GM12878 (cell line): Measurements from ENCODE around the gene DPEP1. TPM values are rescaled to one million over a fixed set of nuclear protein-coding genes. Genes with fewer than 3 reads are reported as not detected.

Experiments
- ATAC-seq: fragments of 200-7000 bp; cut with Tn5 transposase; 3 replicates; pipeline ENCODE4 v1.9.1; 2020; ENCODE audit warnings: mild to moderate bottlenecking, moderate library complexity
- BruUV-seq: library from RNA; stranded (reverse); fragments of 400-500 nt; replicated peaks from 2 replicates; lab custom pipeline; 2021; lab: Mats Ljungman, UMichigan
- CTCF ChIA-PET: fragments of 300-600 bp; sonication (Branson Sonifier 250); formaldehyde crosslinking; extraction: SDS; loops from one replicate; lab custom pipeline; 2021; ENCODE audit warnings: inconsistent platforms; lab: Yijun Ruan, JAX
- POLR2A ChIA-PET: fragments of 350-600 bp; formaldehyde crosslinking; extraction: SDS; loops from one replicate; lab custom pipeline; 2021; ENCODE audit warnings: inconsistent platforms; lab: Charles Lee
- RAD21 ChIA-PET: fragments of 300-600 bp; sonication (Branson Sonifier 250); formaldehyde crosslinking; loops from one replicate; lab custom pipeline; 2023; ENCODE audit warnings: antibody characterized with exemption; ENCODE audit not compliant: unreplicated experiment; lab: Charles Lee
- SMC1A ChIA-PET: fragments of 300-600 bp; sonication (Branson Sonifier 250); formaldehyde crosslinking; loops from one replicate; lab custom pipeline; 2023; ENCODE audit not compliant: unreplicated experiment, uncharacterized antibody; lab: Charles Lee
- DNase-seq: peaks from one replicate; pipeline ENCODE4 v3.0.0-alpha.2; 2011; ENCODE audit warnings: low read depth, low spot score
- FAIRE-seq: peaks from 3 replicates; lab custom pipeline; 2011; peaks lifted over from hg19 to GRCh38; lab: Jason Lieb, UNC
- H2AFZ ChIP-seq: 2 replicates; pipeline ENCODE4 v1.6.0; 2011; ENCODE audit warnings: low read depth, low read length, control low read depth; ENCODE audit not compliant: control insufficient read depth
- H3K27ac ChIP-seq: 2 replicates; pipeline ENCODE4 v1.5.1; 2011; ENCODE audit warnings: control low read depth; ENCODE audit not compliant: control insufficient read depth, insufficient read depth
- H3K27me3 ChIP-seq, 2 experiments: replicated peaks in 1 of 2; 2 replicates each; pipeline versions ENCODE4 v1.6.0 to v1.6.1; 2011; ENCODE audit warnings: low read length in 1 of 2; ENCODE audit not compliant: control insufficient read depth in 2 of 2, insufficient read depth in 2 of 2
- H3K36me3 ChIP-seq, 2 experiments: 2 replicates each; pipeline ENCODE4 v1.5.1; 2011; ENCODE audit warnings: low read length in 1 of 2; ENCODE audit not compliant: control insufficient read depth in 2 of 2, insufficient read depth in 2 of 2
- H3K4me1 ChIP-seq: 2 replicates; pipeline ENCODE4 v1.6.1; 2011; ENCODE audit warnings: mild to moderate bottlenecking, low read length, moderate library complexity, mixed read lengths; ENCODE audit not compliant: control insufficient read depth, insufficient read depth
- H3K4me2 ChIP-seq: 2 replicates; pipeline ENCODE4 v1.6.0; 2011; ENCODE audit warnings: control low read depth; ENCODE audit not compliant: control insufficient read depth, insufficient read depth
- H3K4me3 ChIP-seq: fragments of 200-600 bp; sonication (generic); 2 replicates; pipeline ENCODE4 v1.5.1; 2016
- H3K79me2 ChIP-seq: 2 replicates; pipeline ENCODE4 v1.6.0; 2011; ENCODE audit warnings: low read length; ENCODE audit not compliant: control insufficient read depth, insufficient read depth
- H3K9ac ChIP-seq: 2 replicates; pipeline ENCODE4 v1.8.0; 2011; ENCODE audit warnings: low read length, control low read depth, mixed read lengths; ENCODE audit not compliant: control insufficient read depth, insufficient read depth
- H3K9me3 ChIP-seq: replicated peaks from 3 replicates; pipeline ENCODE4 v1.5.1; 2011; ENCODE audit warnings: mild to moderate bottlenecking, low read length; ENCODE audit not compliant: control insufficient read depth, insufficient read depth
- H4K20me1 ChIP-seq: 2 replicates; pipeline ENCODE4 v1.6.0; 2011; ENCODE audit not compliant: control insufficient read depth, insufficient read depth
- EZH2 ChIP-seq: IDR thresholded peaks from 2 replicates; pipeline ENCODE4 v1.6.1; 2012; ENCODE audit warnings: low read depth, mild to moderate bottlenecking, control low read depth, inconsistent platforms, low read length, borderline replicate concordance; ENCODE audit not compliant: control insufficient read depth
- HDAC6 ChIP-seq: fragments of 200-600 bp; sonication (generic); IDR thresholded peaks from one replicate; pipeline ENCODE4 v1.8.0; 2017; ENCODE audit warnings: antibody characterized with exemption; ENCODE audit not compliant: unreplicated experiment
- RELB ChIP-seq: fragments of 450-650 bp; IDR thresholded peaks from 2 replicates; pipeline ENCODE4 v1.6.1; 2017; ENCODE audit warnings: low read depth, mild to moderate bottlenecking, moderate library complexity
- ZNF217 ChIP-seq: fragments of 450-650 bp; IDR thresholded peaks from 2 replicates; pipeline ENCODE4 v1.6.1; 2017; ENCODE audit warnings: antibody characterized with exemption, mild to moderate bottlenecking
- WGBS: methylation state at CpG from one replicate; pipeline ENCODE4 v1.1.6; 2016; ENCODE audit warnings: low lambda C conversion rate; ENCODE audit not compliant: insufficient replicate concordance, insufficient coverage; ENCODE audit errors: missing lambda C conversion rate; 5-methylcytosine and 5-hydroxymethylcytosine counted together
- in situ Hi-C: fragments of 300-500 bp; cut with MboI; formaldehyde crosslinking; loops from 9 replicates; pipeline ENCODE4 v1.14.3; 2018; ENCODE audit warnings: mixed read lengths
- intact Hi-C: fragments of 100-400 bp; cut with micrococcal nuclease; formaldehyde crosslinking; loops from one replicate; pipeline ENCODE4 v1.14.2; 2022; ENCODE audit not compliant: unreplicated experiment
- polyA plus RNA-seq, 11 experiments: library from polyadenylated mRNA; depleted of rRNA in 4 of 11; unstranded in 6 of 11; stranded (reverse) in 5 of 11; fragments of >200 nt; fragmentation: Nextera tagmentation in 4 of 11; fragmentation: Illumina TruSeq in 1 of 11; extraction: Ambion mirVana in 4 of 11; extraction: Trizol in 1 of 11; gene quantifications; 1 replicate in 1 of 11; 2 replicates in 10 of 11; pipeline versions ENCODE4 v1.2.1 to v1.2.3, GENCODE V29; 2011 to 2016; ENCODE audit warnings: inconsistent platforms in 2 of 11, missing spikeins in 2 of 11, low read depth in 1 of 11
- total RNA-seq, 4 experiments: library from RNA; depleted of rRNA in 3 of 4; stranded (reverse); fragments of >200 nt in 3 of 4; fragmentation: Illumina TruSeq in 1 of 4; extraction: Trizol in 1 of 4; gene quantifications; 2 replicates each; pipeline versions ENCODE4 v1.2.1 to v1.2.3, GENCODE V29; 2013 to 2021
- TF ChIP-seq, protein P1 (sequence below): fragments of 450-650 bp; formaldehyde crosslinking; IDR thresholded peaks from 2 replicates; pipeline ENCODE4 v1.4.0; 2022; ENCODE audit warnings: mild to moderate bottlenecking, moderate library complexity

DPEP1 gene
- total and polyA plus RNA-seq, 10 of the 15 experiments (the other 5 are each of a cell fraction or from before 2014, with no cell fraction given): not detected

DNA sequence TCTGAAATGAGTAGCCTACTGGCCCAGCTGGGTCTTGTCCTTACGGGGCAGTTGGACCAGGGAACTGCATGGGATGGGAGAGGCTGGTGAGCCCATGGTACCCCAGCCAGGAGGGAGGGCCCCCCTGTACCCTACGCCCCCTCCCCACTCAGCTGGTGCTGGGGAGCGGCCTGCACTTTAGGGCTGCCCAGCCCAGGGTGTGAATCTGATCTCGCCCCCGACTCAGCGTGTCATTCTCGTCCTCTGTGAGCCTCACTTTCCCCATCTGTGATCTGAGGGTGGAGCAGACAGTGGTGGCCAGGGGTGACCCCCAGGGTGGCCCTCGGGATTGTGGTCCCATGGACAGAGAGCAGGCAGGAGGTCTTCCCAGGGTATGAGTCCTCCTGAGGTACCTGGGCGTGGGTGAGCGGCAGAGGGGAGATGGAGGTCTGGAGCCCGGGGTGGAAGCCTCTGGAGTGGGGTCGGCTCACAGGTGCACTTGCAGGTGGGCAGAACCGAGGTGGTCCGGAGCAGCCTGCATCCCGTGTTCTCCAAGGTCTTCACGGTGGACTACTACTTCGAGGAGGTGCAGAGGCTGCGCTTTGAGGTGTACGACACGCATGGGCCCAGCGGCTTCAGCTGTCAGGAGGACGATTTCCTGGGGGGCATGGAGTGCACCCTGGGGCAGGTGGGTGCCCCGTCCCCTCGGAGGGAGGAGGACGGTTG lies 36.2 kb upstream of the DPEP1 start:
- no peak overlapping the region for H3K4me3 ChIP-seq
- H3K9ac ChIP-seq: no peak overlapping the region
- CTCF ChIA-PET: no interaction called here
- POLR2A ChIA-PET: no interaction called here
- RAD21 ChIA-PET: no interaction called here
- H3K79me2 ChIP-seq: no peaks in the 10 kb centered on the region
- 79% methylated on average over 24 of the region's 25 CpGs for WGBS
- no peaks in the 10 kb centered on the region; a peak in 1 of 4 replicates for H3K27me3 ChIP-seq
- H3K4me2 ChIP-seq: no peak overlapping the region
- in situ Hi-C loops: no loop called here
- no peaks in the 10 kb centered on the region; the same call in 2 of the 3 replicates for H3K9me3 ChIP-seq
- SMC1A ChIA-PET: no interaction called here
- H3K27ac ChIP-seq: no peak overlapping the region
- TF ChIP-seq EZH2: no peak
- TF ChIP-seq ZNF217: no peak
- TF ChIP-seq, protein P1, sequence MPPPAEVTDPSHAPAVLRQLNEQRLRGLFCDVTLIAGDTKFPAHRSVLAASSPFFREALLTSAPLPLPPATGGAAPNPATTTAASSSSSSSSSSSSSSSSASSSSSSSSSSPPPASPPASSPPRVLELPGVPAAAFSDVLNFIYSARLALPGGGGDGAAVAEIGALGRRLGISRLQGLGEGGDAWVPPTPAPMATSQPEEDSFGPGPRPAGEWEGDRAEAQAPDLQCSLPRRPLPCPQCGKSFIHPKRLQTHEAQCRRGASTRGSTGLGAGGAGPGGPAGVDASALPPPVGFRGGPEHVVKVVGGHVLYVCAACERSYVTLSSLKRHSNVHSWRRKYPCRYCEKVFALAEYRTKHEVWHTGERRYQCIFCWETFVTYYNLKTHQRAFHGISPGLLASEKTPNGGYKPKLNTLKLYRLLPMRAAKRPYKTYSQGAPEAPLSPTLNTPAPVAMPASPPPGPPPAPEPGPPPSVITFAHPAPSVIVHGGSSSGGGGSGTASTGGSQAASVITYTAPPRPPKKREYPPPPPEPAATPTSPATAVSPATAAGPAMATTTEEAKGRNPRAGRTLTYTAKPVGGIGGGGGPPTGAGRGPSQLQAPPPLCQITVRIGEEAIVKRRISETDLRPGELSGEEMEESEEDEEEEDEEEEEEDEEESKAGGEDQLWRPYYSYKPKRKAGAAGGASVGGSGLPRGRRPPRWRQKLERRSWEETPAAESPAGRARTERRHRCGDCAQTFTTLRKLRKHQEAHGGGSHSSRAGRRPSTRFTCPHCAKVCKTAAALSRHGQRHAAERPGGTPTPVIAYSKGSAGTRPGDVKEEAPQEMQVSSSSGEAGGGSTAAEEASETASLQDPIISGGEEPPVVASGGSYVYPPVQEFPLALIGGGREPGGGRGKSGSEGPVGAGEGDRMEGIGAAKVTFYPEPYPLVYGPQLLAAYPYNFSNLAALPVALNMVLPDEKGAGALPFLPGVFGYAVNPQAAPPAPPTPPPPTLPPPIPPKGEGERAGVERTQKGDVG (CRISPR knock-in tag): no peak
- no peak for TF ChIP-seq RELB
- TF ChIP-seq HDAC6: no peak
- H2AFZ ChIP-seq: no peak overlapping the region
- BruUV-seq: no TSS peak
- DNase-seq (no peak), ATAC-seq (no peak), FAIRE-seq (no peak)
- H3K4me1 ChIP-seq: peaks cover 10% of the 10 kb centered on the region
- H4K20me1 ChIP-seq: no peaks in the 10 kb centered on the region
- no peaks in the 10 kb centered on the region for H3K36me3 ChIP-seq
- intact Hi-C loops: no loop called here
